Small intestine (tissue), 7 donors: Measurements from ENCODE around the gene FAM83B. TPM values are rescaled to one million over a fixed set of nuclear protein-coding genes. Genes with fewer than 3 reads are reported as not detected.

Source experiments
- DNase-seq, 2 donors: peaks; one replicate each; pipeline versions ENCODE4 v3.0.0 to v3.0.0-alpha.2; 2013
- FAIRE-seq: peaks from 2 replicates; lab custom pipeline; 2012; peaks lifted over from hg19 to GRCh38; lab: Jason Lieb, UNC
- H3K27ac ChIP-seq, 3 donors: one replicate each; pipeline ENCODE4 v1.5.1; 2013; ENCODE audit warnings: low read length in 2 of 3, mild to moderate bottlenecking in 2 of 3, control low read depth in 1 of 3, inconsistent platforms in 1 of 3, low read depth in 1 of 3, moderate library complexity in 1 of 3
- H3K27me3 ChIP-seq, 3 donors: one replicate each; pipeline ENCODE4 v1.6.1; 2013; ENCODE audit warnings: low read length in 3 of 3, inconsistent platforms in 1 of 3; ENCODE audit not compliant: control insufficient read depth in 3 of 3, insufficient read depth in 3 of 3
- H3K36me3 ChIP-seq, 3 donors: one replicate each; pipeline ENCODE4 v1.6.1; 2013; ENCODE audit warnings: low read length in 3 of 3, inconsistent platforms in 1 of 3, low read depth in 1 of 3, mild to moderate bottlenecking in 1 of 3, moderate library complexity in 1 of 3; ENCODE audit not compliant: control insufficient read depth in 3 of 3, insufficient read depth in 2 of 3
- H3K4me1 ChIP-seq, 3 donors: one replicate each; pipeline ENCODE4 v1.6.1; 2013; ENCODE audit warnings: low read length in 2 of 3, inconsistent platforms in 1 of 3, low read depth in 1 of 3, mild to moderate bottlenecking in 1 of 3, moderate library complexity in 1 of 3; ENCODE audit not compliant: control insufficient read depth in 3 of 3, insufficient read depth in 2 of 3
- H3K4me3 ChIP-seq, 3 donors: one replicate each; pipeline ENCODE4 v1.5.1; 2013; ENCODE audit warnings: low read length in 3 of 3, control low read depth in 1 of 3, inconsistent platforms in 1 of 3, low read depth in 1 of 3, mild to moderate bottlenecking in 1 of 3, moderate library complexity in 1 of 3
- H3K9me3 ChIP-seq, 2 donors: one replicate each; pipeline ENCODE4 v1.6.1; 2013; ENCODE audit warnings: low read depth in 1 of 2, low read length in 1 of 2; ENCODE audit not compliant: control insufficient read depth in 2 of 2, insufficient read depth in 1 of 2
- WGBS, 3 donors: extraction: QIAGEN DNeasy Blood & Tissue Kit; methylation state at CpG; one replicate each; pipeline ENCODE4 v1.1.7; 2013; 5-methylcytosine and 5-hydroxymethylcytosine counted together
- polyA plus RNA-seq, 4 donors: library from polyadenylated mRNA; stranded (reverse) in 3 of 4; unstranded in 1 of 4; fragments of 200-250 nt in 3 of 4; fragments of 120-200 nt in 1 of 4; gene quantifications; one replicate each; pipeline versions ENCODE4 v1.2.1 to v1.2.3, GENCODE V29; 2013
- donor health status: healthy with polysubstance abuse.
- donor health status: control.
- donor health status: control.
- donor health status: Bipolar disorder and iron deficiency.
- donor health status: healthy.

FAM83B gene
- polyA plus RNA-seq, 4 donors, result 4.6 to 14.7 (median 5.7) TPM

DNA sequence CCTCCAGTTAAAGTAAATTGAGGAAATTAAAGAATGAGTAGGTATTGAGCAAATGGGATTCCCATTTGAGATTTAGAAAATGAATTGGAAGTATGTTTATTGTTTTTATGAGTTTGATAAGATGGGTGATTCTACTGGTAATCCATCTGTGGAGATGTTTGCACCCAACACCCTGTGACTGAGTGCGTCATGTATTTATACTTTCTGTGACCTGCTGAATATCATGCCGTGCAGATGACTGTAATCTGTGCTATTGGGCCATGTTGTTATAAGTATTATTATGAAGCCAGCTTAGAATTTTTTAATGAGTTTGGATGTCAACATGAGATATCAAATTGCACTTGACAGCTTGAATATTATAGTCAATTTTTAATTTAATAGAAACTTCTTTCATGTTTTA lies 17.7 kb downstream of the FAM83B start:
- H3K9me3 ChIP-seq, result no peaks in the 10 kb centered on the region
- FAIRE-seq (no peak), DNase-seq (no peak)

DNA sequence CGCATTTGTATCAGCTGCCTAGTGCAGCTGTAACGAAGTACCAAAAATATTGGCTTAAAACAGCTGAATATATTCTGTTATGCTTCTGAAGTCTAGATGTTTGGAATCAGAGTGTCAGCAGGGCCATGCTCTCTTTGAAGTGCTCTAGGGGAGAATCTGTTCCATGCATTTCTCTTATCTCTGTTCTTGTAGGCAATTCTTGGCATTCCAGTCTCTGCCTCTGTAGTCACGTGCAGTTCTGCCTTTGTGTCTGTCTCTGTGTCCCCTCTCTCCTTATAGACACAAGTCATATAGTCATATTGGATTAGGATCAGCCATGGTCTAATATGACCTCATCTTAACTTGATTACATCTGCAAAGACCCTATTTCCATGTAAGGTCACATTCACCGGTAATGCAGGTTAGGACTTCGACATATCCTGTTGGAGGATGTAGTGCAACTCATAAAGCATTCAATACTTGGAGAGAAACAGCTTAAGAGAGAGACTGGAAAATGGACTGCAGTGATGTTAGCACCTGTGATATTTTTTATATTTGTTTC lies 18.6 kb downstream of the FAM83B start:
- no peaks in the 10 kb centered on the region for H3K9me3 ChIP-seq
- FAIRE-seq (no peak), DNase-seq (no peak)
- H3K36me3 ChIP-seq, result no peaks in the 10 kb centered on the region
- no peak overlapping the region for H3K27ac ChIP-seq
- no peaks in the 10 kb centered on the region for H3K27me3 ChIP-seq
- peaks cover 2 to 30% (median 4%) of the 10 kb centered on the region in 3 donors for H3K4me1 ChIP-seq
- no peak overlapping the region for H3K4me3 ChIP-seq
- 68 to 73% (median 72%) methylated on average over 5 of the region's 5 CpGs for WGBS, 3 donors

More for the DNA sequence above, 17.7 kb downstream of the FAM83B start:
- Histone ChIP-seq H3K27ac (no peak overlapping the region), H3K4me1 (peaks cover 2 to 30% (median 4%) of the 10 kb centered on the region in 3 donors), H3K4me3 (no peak overlapping the region), H3K27me3 (no peaks in the 10 kb centered on the region), H3K36me3 (no peaks in the 10 kb centered on the region)
- 71 to 78% (median 74%) methylated on average over 2 of the region's 2 CpGs for WGBS, 3 donors

DNA sequence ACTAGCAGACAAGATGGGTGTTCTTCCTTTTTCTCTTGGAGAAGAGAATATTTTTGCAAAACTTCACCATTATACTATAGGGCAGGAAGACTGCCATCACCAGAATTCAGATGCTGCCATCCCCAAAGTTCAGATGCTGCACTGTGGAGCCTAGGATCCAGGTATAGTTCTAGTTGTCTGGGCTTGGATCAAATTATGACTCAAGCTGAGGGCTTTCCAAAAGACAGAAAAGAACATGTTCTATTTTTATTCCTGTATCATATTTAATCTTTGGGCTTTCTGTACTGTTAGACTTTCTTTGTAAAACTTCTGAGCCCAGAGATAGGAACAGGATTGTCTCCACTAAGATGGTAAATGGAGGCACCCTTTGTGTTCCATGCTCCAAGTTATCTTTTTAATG lies 22.0 kb downstream of the FAM83B start:
- Histone ChIP-seq H3K27me3 (no peaks in the 10 kb centered on the region), H3K4me1 (peaks cover 0 to 5% (median 2%) of the 10 kb centered on the region in 3 donors), H3K9me3 (no peaks in the 10 kb centered on the region), H3K27ac (no peak overlapping the region), H3K4me3 (no peak overlapping the region), H3K36me3 (peaks cover 0 to 6% (median 2%) of the 10 kb centered on the region in 3 donors)
- FAIRE-seq, result no peak
- DNase-seq, result no peak

DNA sequence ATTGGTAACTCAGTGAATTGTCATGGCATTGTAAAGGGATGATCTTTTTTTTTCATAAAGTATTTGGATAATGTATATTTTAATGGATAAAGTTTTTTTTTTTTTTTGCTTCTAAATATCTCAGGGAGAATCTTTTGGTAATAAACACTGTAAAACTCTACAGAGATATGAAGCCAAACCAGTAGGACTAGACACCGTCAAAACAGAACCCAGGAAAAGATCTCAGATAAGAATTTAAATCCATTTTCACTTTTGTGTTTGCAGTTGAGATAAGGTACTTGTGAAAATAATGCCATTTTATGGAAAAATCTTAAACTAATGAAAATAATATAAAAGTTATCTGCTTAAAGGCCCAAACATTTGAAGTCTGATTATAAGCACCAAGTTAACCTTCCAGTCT lies 27.0 kb downstream of the FAM83B start:
- no peak overlapping the region for H3K27ac ChIP-seq
- H3K4me3 ChIP-seq, result no peak overlapping the region
- H3K27me3 ChIP-seq, result no peaks in the 10 kb centered on the region
- H3K4me1 ChIP-seq, result peaks cover 0 to 10% (median 0%) of the 10 kb centered on the region in 3 donors
- 7 to 56% (median 12%) methylated on average over 1 of the region's 1 CpG for WGBS, 3 donors
- DNase-seq (no peak), FAIRE-seq (no peak)
- H3K36me3 ChIP-seq, result peaks cover 0 to 6% (median 2%) of the 10 kb centered on the region in 3 donors
- no peaks in the 10 kb centered on the region for H3K9me3 ChIP-seq

DNA sequence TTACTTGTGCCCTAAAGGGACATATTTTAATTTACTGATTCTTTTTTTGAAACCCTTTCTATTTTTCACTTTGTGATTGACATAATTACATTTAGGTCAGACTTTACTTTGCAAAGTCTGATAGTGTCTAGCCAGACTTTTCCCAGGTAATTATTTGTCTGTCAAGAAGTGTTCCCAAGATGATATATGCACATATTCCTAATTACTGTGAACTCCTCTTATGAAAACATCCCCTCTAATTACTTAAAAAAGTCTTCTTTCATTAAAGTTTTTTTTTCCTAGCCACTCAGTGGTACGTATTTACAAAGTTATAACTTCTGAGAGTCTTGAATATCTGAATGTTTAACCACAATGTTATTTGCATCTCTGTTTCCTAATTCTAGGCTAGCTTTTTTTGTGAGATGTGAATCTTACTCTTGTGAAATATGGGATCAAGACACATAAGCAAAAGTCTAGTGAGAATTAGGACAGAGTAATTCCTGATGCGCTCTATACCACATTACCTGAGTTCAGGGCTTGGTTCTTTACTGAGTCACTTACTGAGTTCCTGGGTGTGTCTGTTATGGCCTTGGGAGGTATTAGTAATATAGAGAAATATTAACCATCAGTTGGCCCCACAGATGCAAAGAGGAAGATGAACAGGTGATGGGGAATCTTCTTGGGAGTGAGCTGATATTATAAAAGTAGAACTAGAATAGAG lies 27.9 kb downstream of the FAM83B start:
- H3K27ac ChIP-seq, result peak overlapping the region in 1 of 3 donors; percentile 26
- WGBS, 3 donors, result 59 to 76% (median 62%) methylated on average over 2 of the region's 2 CpGs
- peaks cover 0 to 6% (median 2%) of the 10 kb centered on the region in 3 donors for H3K36me3 ChIP-seq
- H3K4me1 ChIP-seq, result peaks cover 0 to 15% (median 4%) of the 10 kb centered on the region in 3 donors
- H3K4me3 ChIP-seq, result no peak overlapping the region
- DNase-seq (peak; percentile 44 to 77), FAIRE-seq (no peak)
- no peaks in the 10 kb centered on the region for H3K27me3 ChIP-seq
- H3K9me3 ChIP-seq, result no peaks in the 10 kb centered on the region

DNA sequence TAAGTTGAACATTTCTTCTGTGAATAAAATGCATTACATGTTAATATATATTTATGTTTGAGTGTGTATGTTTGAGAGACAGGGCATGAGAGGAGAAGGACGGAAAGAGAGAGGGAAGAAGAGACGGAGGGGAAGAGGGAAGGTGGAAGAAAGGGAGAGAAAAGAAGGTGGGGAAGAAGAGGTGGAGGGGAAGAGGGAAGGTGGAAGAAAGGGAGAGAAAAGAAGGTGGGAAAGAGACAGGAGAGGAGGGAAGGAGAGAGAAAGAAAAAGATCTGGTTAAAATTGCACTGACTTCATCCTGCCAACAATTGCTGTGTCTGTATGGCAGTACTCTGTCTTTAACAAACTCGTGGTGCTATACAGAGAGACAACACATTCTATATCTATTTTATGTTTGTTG lies 29.0 kb downstream of the FAM83B start:
- 69 to 76% (median 76%) methylated on average over 3 of the region's 3 CpGs for WGBS, 3 donors
- no peak overlapping the region for H3K4me3 ChIP-seq
- DNase-seq, result no peak
- H3K9me3 ChIP-seq, result no peaks in the 10 kb centered on the region
- H3K27me3 ChIP-seq, result no peaks in the 10 kb centered on the region
- H3K4me1 ChIP-seq, result peaks cover 0 to 15% (median 4%) of the 10 kb centered on the region in 3 donors
- H3K27ac ChIP-seq, result no peak overlapping the region
- FAIRE-seq, result no peak
- peaks cover 0 to 4% (median 0%) of the 10 kb centered on the region in 3 donors for H3K36me3 ChIP-seq

- H3K36me3 ChIP-seq, result peaks cover 0 to 2% (median 0%) of the 10 kb centered on the region in 3 donors
- H3K4me1 ChIP-seq, result peaks cover 0 to 15% (median 4%) of the 10 kb centered on the region in 3 donors
- no peak overlapping the region for H3K27ac ChIP-seq
- DNase-seq (no peak), FAIRE-seq (no peak)
- WGBS, 3 donors, result 86 to 91% (median 89%) methylated on average over 8 of the region's 8 CpGs
- H3K27me3 ChIP-seq, result no peaks in the 10 kb centered on the region
- H3K9me3 ChIP-seq, result no peaks in the 10 kb centered on the region
- no peak overlapping the region for H3K4me3 ChIP-seq
Observed at GRCh38 chr6:54876365-54876764, 29.8 kb downstream of the FAM83B start.

GRCh38 chr6:54876871-54877270 lies 30.3 kb downstream of the FAM83B start:
- no peak overlapping the region for H3K27ac ChIP-seq
- no peaks in the 10 kb centered on the region for H3K36me3 ChIP-seq
- DNase-seq, result no peak
- H3K9me3 ChIP-seq, result no peaks in the 10 kb centered on the region
- H3K27me3 ChIP-seq, result no peaks in the 10 kb centered on the region
- H3K4me1 ChIP-seq, result peaks cover 0 to 15% (median 4%) of the 10 kb centered on the region in 3 donors
- no peak for FAIRE-seq
- H3K4me3 ChIP-seq, result no peak overlapping the region
